Pancreas (tissue), 10 donors: Measurements from ENCODE around the gene OR1F1. TPM values are rescaled to one million over a fixed set of nuclear protein-coding genes. Genes with fewer than 3 reads are reported as not detected.
A peak's percentile ranks its signal among the peaks of the same experiment; 100 is the strongest.

ENCODE experiments used
- ATAC-seq, 4 donors: fragments of 200-7000 bp; cut with Tn5 transposase; one replicate each; pipeline versions ENCODE4 v1.8.0 to v1.9.1; 2020; ENCODE audit warnings: mild to moderate bottlenecking in 4 of 4, moderate library complexity in 4 of 4
- DNase-seq, 6 donors: peaks; one replicate each; pipeline ENCODE4 v3.0.0-alpha.2; 2020
- FAIRE-seq: peaks from 2 replicates; lab custom pipeline; 2012; peaks lifted over from hg19 to GRCh38; lab: Jason Lieb, UNC
- H3K27ac ChIP-seq, 4 donors: fragments of 200-600 bp; sonication (generic); 1 replicate in 3 of 4; 2 replicates in 1 of 4; pipeline versions ENCODE4 v1.5.0 to v1.8.0; 2020
- H3K27me3 ChIP-seq, 4 donors: fragments of 200-600 bp; one replicate each; pipeline ENCODE4 v1.8.0; 2021
- H3K36me3 ChIP-seq, 3 donors: fragments of 200-600 bp; sonication (generic) in 1 of 3; one replicate each; pipeline versions ENCODE4 v1.5.0 to v1.8.0; 2020 to 2021
- H3K4me1 ChIP-seq, 3 donors: fragments of 200-600 bp; one replicate each; pipeline ENCODE4 v1.8.0; 2021
- H3K4me3 ChIP-seq, 4 donors: fragments of 200-600 bp; sonication (generic) in 2 of 4; one replicate each; pipeline versions ENCODE4 v1.5.0 to v1.8.0; 2020 to 2021
- H3K9me3 ChIP-seq, 4 donors: fragments of 200-600 bp; one replicate each; pipeline ENCODE4 v1.8.0; 2021
- CTCF ChIP-seq, 4 donors: fragments of 200-600 bp; sonication (generic) in 3 of 4; IDR thresholded peaks; one replicate each; pipeline versions ENCODE4 v1.5.0 to v1.8.0; 2021; ENCODE audit warnings: antibody characterized with exemption in 4 of 4
- WGBS, 2 donors: extraction: QIAGEN DNeasy Blood & Tissue Kit; methylation state at CpG; one replicate each; pipeline ENCODE4 v1.1.7; 2013; 5-methylcytosine and 5-hydroxymethylcytosine counted together
- intact Hi-C, 3 donors: fragments of 100-400 bp; cut with DNase I; formaldehyde crosslinking; loops; one replicate each; pipeline versions ENCODE4 v1.11.1 to v1.14.2; 2022
- polyA plus RNA-seq, 2 donors: library from polyadenylated mRNA; stranded (reverse); fragments of 200-250 nt; gene quantifications; one replicate each; pipeline ENCODE4 v1.2.3, GENCODE V29; 2013
- total RNA-seq, 6 donors: library from RNA; stranded (reverse); fragmentation: NEBNext Ultra II Directional in 4 of 6; extraction: Animal tissue kit (Norgen Biotek cat#: 25700) in 4 of 6; gene quantifications; one replicate each; pipeline versions ENCODE4 v1.2.1 to v1.2.4, GENCODE V29; 2021 to 2023
- donor health status: healthy with polysubstance abuse.
- donor health status: DM: no; HTN: no; CAD: no; lungs with moderate emphysema.
- donor health status: DM: no; HTN: no; CAD: no.
- donor health status: control.
- donor health status: control.
- donor health status: Bipolar disorder and iron deficiency.
- donor health status: DM: yes; HTN: yes; CAD: no.
- donor health status: DM: no; HTN: no; CAD: no.
- donor health status: DM: no; HTN: no; CAD: no.
- donor health status: DM: yes; HTN: yes; CAD: no.

The OR1F1 gene
- total and polyA plus RNA-seq, 8 donors: not detected

- Histone ChIP-seq H3K27ac (no peak overlapping the region), H3K27me3 (no peaks in the 10 kb centered on the region), H3K4me1 (peaks cover 0 to 6% (median 0%) of the 10 kb centered on the region in 3 donors), H3K9me3 (no peaks in the 10 kb centered on the region), H3K36me3 (no peaks in the 10 kb centered on the region), H3K4me3 (no peak overlapping the region)
- TF ChIP-seq CTCF (IDR thresholded peaks at IDR 0.05): no peak
- ATAC-seq (no peak), DNase-seq (no peak), FAIRE-seq (no peak)
- WGBS, 2 donors: 70 to 83% methylated on average over 2 of the region's 2 CpGs
- intact Hi-C loops: no loop called here
Observed at GRCh38 chr16:3155181-3155580, 32.8 kb upstream of the OR1F1 start.

DNA sequence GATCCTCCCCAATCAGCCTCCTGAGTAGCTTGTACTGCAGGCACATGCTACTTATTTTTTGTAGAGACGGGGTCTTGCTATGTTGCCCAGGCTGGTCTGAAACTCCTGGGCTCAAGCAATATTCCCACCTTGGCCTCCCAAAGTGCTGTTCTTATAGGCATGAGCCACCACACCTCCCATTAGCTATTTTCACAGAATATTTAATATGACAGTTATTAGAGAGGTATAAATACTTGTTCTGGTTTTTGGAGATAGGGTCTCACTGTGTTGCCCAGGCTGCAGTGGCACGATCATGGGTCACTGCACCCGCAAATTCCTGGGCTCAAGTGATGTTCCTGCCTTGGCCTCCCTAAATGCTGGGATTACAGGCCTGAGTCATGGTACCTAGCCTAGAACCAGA is 32.0 kb upstream of the OR1F1 start:
- Histone ChIP-seq H3K4me3 (no peak overlapping the region), H3K27ac (no peak overlapping the region), H3K27me3 (no peaks in the 10 kb centered on the region), H3K4me1 (peaks cover 0 to 6% (median 0%) of the 10 kb centered on the region in 3 donors), H3K36me3 (no peaks in the 10 kb centered on the region), H3K9me3 (no peaks in the 10 kb centered on the region)
- DNase-seq (no peak), ATAC-seq (no peak), FAIRE-seq (no peak)
- intact Hi-C loops: no loop called here
- TF ChIP-seq CTCF (IDR thresholded peaks at IDR 0.05): no peak
- WGBS, 2 donors: 95 to 97% methylated on average over 3 of the region's 3 CpGs

DNA sequence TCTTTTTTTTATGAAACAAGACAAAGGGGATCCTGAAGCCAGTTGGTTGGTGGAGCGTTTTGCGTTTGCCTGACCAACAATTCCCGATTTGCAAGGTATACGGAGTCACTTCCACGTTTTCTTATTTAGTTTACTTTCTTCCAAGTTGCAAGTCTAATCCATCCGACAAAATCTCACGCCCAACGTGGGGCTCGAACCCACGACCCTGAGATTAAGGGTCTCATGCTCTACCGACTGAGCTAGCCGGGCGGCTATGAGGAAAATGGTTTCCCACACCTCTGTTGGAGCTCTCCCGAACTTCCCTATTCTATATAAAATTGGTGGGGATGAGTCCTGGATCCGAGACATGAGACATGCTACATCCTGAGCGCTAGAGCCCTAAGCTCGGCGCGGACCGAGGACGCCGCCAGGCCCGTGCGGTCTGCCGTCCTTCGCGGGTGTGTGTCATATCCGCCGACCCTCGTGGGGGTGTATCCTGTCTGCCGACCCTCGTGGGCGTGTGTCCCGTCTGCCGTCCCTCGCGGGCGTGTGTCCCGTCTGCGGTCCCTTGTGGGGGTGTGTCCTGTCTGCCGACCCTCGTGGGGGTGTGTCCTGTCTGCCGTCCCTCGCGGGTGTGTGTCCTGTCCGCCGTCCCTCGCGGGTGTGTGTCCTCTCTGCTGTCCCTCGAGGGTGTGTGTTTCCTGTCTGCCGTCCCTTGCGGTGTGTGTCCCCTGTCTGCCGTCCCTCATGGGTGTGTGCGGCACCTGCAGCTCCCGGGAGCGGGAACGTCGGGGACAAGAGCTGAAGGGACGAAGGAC is 30.6 kb upstream of the OR1F1 start:
- no peaks in the 10 kb centered on the region for H3K27me3 ChIP-seq
- FAIRE-seq (no peak), ATAC-seq (peak; percentile 17 to 40 (median 30)), DNase-seq (peak in 5 of 6 donors; percentile 48 to 83 (median 83))
- H3K4me1 ChIP-seq: no peaks in the 10 kb centered on the region
- intact Hi-C loops: no loop called here
- peak overlapping the region; percentile 64 to 87 (median 75) for H3K27ac ChIP-seq
- H3K36me3 ChIP-seq: no peaks in the 10 kb centered on the region
- H3K9me3 ChIP-seq: no peaks in the 10 kb centered on the region
- H3K4me3 ChIP-seq: peak overlapping the region; percentile 53 to 82 (median 68)
- no peak for TF ChIP-seq CTCF (IDR thresholded peaks at IDR 0.05)
- 1 to 2% methylated on average over 59 of the region's 59 CpGs for WGBS, 2 donors

DNA sequence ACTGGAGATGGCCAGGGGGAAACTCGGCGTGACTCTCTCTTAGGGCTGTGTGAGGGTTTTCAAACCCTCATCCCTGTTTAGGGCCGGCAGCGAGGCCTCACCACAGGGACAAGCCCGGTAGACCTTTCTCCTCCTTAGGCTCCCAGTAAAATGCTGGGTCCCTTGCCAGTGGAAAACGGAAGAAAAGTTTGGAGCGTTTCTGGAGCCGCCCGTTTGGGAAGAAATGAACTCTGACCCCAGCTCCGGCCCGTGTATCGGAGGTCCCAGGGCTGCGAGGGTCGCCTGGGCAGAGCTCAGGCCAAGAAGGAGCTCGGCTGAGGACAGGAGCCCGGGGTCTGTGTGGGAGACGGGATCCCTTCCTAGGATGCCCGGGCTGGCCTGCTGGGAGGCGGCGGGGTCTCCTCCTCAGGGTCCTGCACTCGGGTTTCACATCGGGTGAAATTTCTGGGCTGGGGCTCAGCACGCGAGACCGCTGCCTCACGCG is 29.9 kb upstream of the OR1F1 start:
- no peaks in the 10 kb centered on the region for H3K4me1 ChIP-seq
- intact Hi-C loops: no loop called here
- TF ChIP-seq CTCF (IDR thresholded peaks at IDR 0.05): no peak
- peak overlapping the region; percentile 64 to 87 (median 75) for H3K27ac ChIP-seq
- ATAC-seq (peak; percentile 26 to 48 (median 42)), FAIRE-seq (no peak), DNase-seq (peak in 3 of 6 donors; percentile 41 to 82 (median 69))
- no peaks in the 10 kb centered on the region for H3K9me3 ChIP-seq
- H3K36me3 ChIP-seq: no peaks in the 10 kb centered on the region
- H3K4me3 ChIP-seq: peak overlapping the region; percentile 53 to 82 (median 68)
- WGBS, 2 donors: 0% methylated on average over 27 of the region's 27 CpGs
- H3K27me3 ChIP-seq: no peaks in the 10 kb centered on the region
